K562 (cell line): ENCODE data around the gene SCYL3. TPM values are rescaled to one million over a fixed set of nuclear protein-coding genes. Genes with fewer than 3 reads are reported as not detected.

Source experiments
- ARID3A ChIP-seq: IDR thresholded peaks from 2 replicates; pipeline ENCODE4 v1.6.1; 2012; ENCODE audit warnings: low read depth, low read length, improper control_type of control experiment, borderline replicate concordance
- ATF1 ChIP-seq, 2 experiments: fragments of 450-650 bp in 1 of 2; IDR thresholded peaks; 2 replicates each; pipeline ENCODE4 v1.6.1; 2016; ENCODE audit warnings: missing compliant biosample characterization in 1 of 2, missing genetic modification characterization in 1 of 2
- C11orf30 ChIP-seq: fragments of 450-650 bp; IDR thresholded peaks from 2 replicates; pipeline ENCODE4 v1.6.1; 2016; ENCODE audit warnings: low read depth, mild to moderate bottlenecking
- EP300 ChIP-seq: IDR thresholded peaks from 2 replicates; pipeline ENCODE4 v1.6.1; 2012; ENCODE audit warnings: low read length, improper control_type of control experiment
- ESRRA ChIP-seq: fragments of 450-650 bp; IDR thresholded peaks from 2 replicates; pipeline ENCODE4 v1.6.1; 2014; ENCODE audit warnings: low read depth, mild to moderate bottlenecking, moderate library complexity, borderline replicate concordance
- GMEB1 ChIP-seq: fragments of 250-450 bp; sonication (Bioruptor Pico); IDR thresholded peaks from 2 replicates; pipeline ENCODE4 v1.4.0; 2020; ENCODE audit warnings: mild to moderate bottlenecking
- HNRNPLL ChIP-seq: fragments of 200-400 bp; formaldehyde crosslinking; IDR thresholded peaks from 2 replicates; pipeline ENCODE4 v1.6.1; 2017; ENCODE audit warnings: low read length, low read depth, mild to moderate bottlenecking; ENCODE audit not compliant: poor library complexity, severe bottlenecking
- IRF1 ChIP-seq: sonication (generic); formaldehyde crosslinking; IDR thresholded peaks from 2 replicates; pipeline ENCODE4 v1.8.0; 2022; ENCODE audit warnings: missing genetic modification reagents, mild to moderate bottlenecking, borderline replicate concordance
- NFXL1 ChIP-seq: fragments of 450-650 bp; formaldehyde crosslinking; IDR thresholded peaks from 2 replicates; pipeline ENCODE4 v1.4.0; 2021; ENCODE audit warnings: mild to moderate bottlenecking
- NONO ChIP-seq, 2 experiments: fragments of 200-400 bp in 1 of 2; fragments of 450-650 bp in 1 of 2; formaldehyde crosslinking in 1 of 2; IDR thresholded peaks; 2 replicates each; pipeline ENCODE4 v1.6.1; 2017; ENCODE audit warnings: low read depth in 2 of 2, mild to moderate bottlenecking in 2 of 2, moderate library complexity in 2 of 2, low read length in 1 of 2
- PHB2 ChIP-seq: fragments of 450-650 bp; IDR thresholded peaks from 2 replicates; pipeline ENCODE4 v1.6.1; 2017; ENCODE audit warnings: low read depth
- PRDM10 ChIP-seq: fragments of 450-650 bp; IDR thresholded peaks from 2 replicates; pipeline ENCODE4 v1.6.1; 2018; ENCODE audit not compliant: partially characterized antibody
- PTRF ChIP-seq: fragments of 450-650 bp; IDR thresholded peaks from 2 replicates; pipeline ENCODE4 v1.6.1; 2016; ENCODE audit warnings: mild to moderate bottlenecking, missing genetic modification characterization, missing compliant biosample characterization
- TRIM25 ChIP-seq: fragments of 450-650 bp; IDR thresholded peaks from 2 replicates; pipeline ENCODE4 v1.7.0; 2016; ENCODE audit warnings: borderline replicate concordance
- ZBTB1 ChIP-seq: sonication (generic); formaldehyde crosslinking; IDR thresholded peaks from 2 replicates; pipeline ENCODE4 v1.8.1; 2023; ENCODE audit warnings: missing genetic modification reagents, low read depth, mild to moderate bottlenecking, borderline replicate concordance
- ZNF408 ChIP-seq: fragments of 250-450 bp; sonication (Bioruptor Pico); IDR thresholded peaks from 2 replicates; pipeline ENCODE4 v1.4.0; 2020; ENCODE audit warnings: low read depth, mild to moderate bottlenecking, moderate library complexity
- ZNF551 ChIP-seq: fragments of 250-450 bp; sonication (Bioruptor Pico); IDR thresholded peaks from 2 replicates; pipeline ENCODE4 v1.5.0; 2021; ENCODE audit warnings: mild to moderate bottlenecking, moderate library complexity
- polyA plus RNA-seq, 8 experiments: library from polyadenylated mRNA; depleted of rRNA in 4 of 8; stranded (reverse) in 5 of 8; unstranded in 3 of 8; fragments of >200 nt; fragmentation: Nextera tagmentation in 2 of 8; fragmentation: Illumina TruSeq in 1 of 8; extraction: Ambion mirVana in 2 of 8; extraction: Trizol in 1 of 8; gene quantifications; 2 replicates each; pipeline versions ENCODE4 v1.2.1 to v1.2.3, GENCODE V29; 2011 to 2014; ENCODE audit warnings: inconsistent platforms in 1 of 8, missing spikeins in 1 of 8
- total RNA-seq, 7 experiments: library from RNA; depleted of rRNA in 6 of 7; stranded (reverse); fragments of >200 nt in 6 of 7; fragmentation: Illumina TruSeq in 2 of 7; extraction: Trizol in 2 of 7; gene quantifications; 2 replicates each; pipeline versions ENCODE4 v1.2.1 to v1.2.3, GENCODE V29; 2011 to 2021; ENCODE audit warnings: low replicate concordance in 1 of 7

Gene SCYL3
- total and polyA plus RNA-seq, 9 of the 15 experiments (the other 6 are each of a cell fraction or from before 2014, with no cell fraction given): 3.6 to 11.4 (median 7.1) TPM

GRCh38 chr1:169894424-169895145, 889 bp upstream of the SCYL3 start (continued):
- TF ChIP-seq ATF1 (CRISPR knock-in tag; IDR thresholded peaks at IDR 0.05) (no peak), ATF1 (tag; IDR thresholded peaks at IDR 0.05) (peak; percentile 94; the same call in 1 of the 2 replicates), NONO (IDR thresholded peaks at IDR 0.05; ENCODE audit: low read depth in 2 of 2, low read length in 1 of 2) (no peak), NFXL1 (CRISPR knock-in tag) (no peak), ARID3A (0 out of 2 replicates have a peak, but pooled peaks have one; percentile 9), ZNF551 (CRISPR knock-in tag) (no peak), PTRF (tag) (no peak), IRF1 (no peak), HNRNPLL (no peak), GMEB1 (CRISPR knock-in tag) (no peak), C11orf30 (peak; percentile 59), EP300 (0 out of 2 replicates have a peak, but pooled peaks have one; percentile 23), PRDM10 (peak; percentile 8), ZNF408 (CRISPR knock-in tag) (no peak), TRIM25 (no peak), ZBTB1 (no peak), PHB2 (no peak), ESRRA (no peak)
